Stimulated activated naive CD8-positive, alpha-beta T cell treated with anti-CD3 and anti-CD28 coated beads, Interleukin-15, Interleukin-2, amounts not matched to agents 100 ng/mL and 50 ng/mL, for 24 hours (primary cell): ENCODE results near the gene ATP10D.

Source experiments
- H3K27ac Mint-ChIP-seq: one replicate; pipeline ENCODE4 v1.8.0; 2021; ENCODE audit warnings: mild to moderate bottlenecking, mixed read lengths
- H3K27me3 Mint-ChIP-seq: one replicate; pipeline ENCODE4 v1.8.0; 2021; ENCODE audit warnings: mixed read lengths
- H3K36me3 Mint-ChIP-seq: one replicate; pipeline ENCODE4 v1.8.0; 2021; ENCODE audit warnings: low read depth, mixed read lengths
- H3K4me1 Mint-ChIP-seq: one replicate; pipeline ENCODE4 v1.8.0; 2021; ENCODE audit warnings: low read depth, mixed read lengths
- H3K4me3 Mint-ChIP-seq: one replicate; pipeline ENCODE4 v1.8.0; 2021; ENCODE audit warnings: mild to moderate bottlenecking, mixed read lengths
- H3K9me3 Mint-ChIP-seq: one replicate; pipeline ENCODE4 v1.8.0; 2021; ENCODE audit warnings: mixed read lengths

ATP10D gene

DNA sequence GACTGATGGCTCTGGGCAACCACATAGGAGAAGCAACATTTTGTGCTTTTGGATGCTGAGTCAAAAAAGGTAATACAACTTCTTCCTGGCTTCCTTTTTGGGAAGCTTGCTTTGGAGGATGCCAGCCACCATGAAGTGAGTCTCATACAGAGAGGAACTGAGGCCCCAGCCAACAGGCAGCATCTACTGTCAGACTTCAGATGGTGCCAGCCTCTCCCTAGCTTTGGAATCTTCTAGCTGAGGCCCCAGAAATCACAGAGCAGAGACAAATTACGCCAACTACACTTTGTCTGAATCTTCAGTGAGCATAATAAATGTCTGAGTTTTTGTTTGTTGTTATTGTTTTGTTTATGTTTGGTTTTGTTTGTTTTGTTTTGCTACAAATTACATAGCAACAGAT, 136.1 kb downstream of the ATP10D start:
- Mint-ChIP-seq H3K9me3 (no peaks in the 10 kb centered on the region), H3K4me3 (no peak overlapping the region), H3K27me3 (no peaks in the 10 kb centered on the region), H3K27ac (no peak overlapping the region), H3K4me1 (no peaks in the 10 kb centered on the region), H3K36me3 (no peaks in the 10 kb centered on the region)

DNA sequence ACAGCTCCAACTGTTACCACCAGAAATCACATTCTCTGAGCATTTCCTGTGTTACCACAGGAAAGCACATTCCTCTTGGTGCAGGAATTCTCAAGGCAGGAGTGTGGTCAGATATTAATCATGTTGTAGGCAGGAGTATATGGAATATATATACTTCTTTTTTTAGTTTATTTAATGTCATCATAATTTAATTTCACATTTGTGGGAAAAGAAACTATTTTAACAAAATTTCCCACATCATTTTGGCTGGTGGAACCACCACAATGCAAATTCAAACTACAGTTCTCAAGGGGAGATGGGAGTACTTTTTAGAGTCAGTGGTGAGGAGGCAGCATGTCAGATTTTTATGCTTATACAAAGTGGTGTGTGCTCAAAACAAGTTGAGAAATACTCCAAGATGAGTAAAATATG, 139.0 kb downstream of the ATP10D start:
- no peaks in the 10 kb centered on the region for H3K9me3 Mint-ChIP-seq
- H3K4me3 Mint-ChIP-seq = no peak overlapping the region
- H3K4me1 Mint-ChIP-seq = no peaks in the 10 kb centered on the region
- H3K27me3 Mint-ChIP-seq = no peaks in the 10 kb centered on the region
- no peaks in the 10 kb centered on the region for H3K36me3 Mint-ChIP-seq
- H3K27ac Mint-ChIP-seq = no peak overlapping the region

GRCh38 chr4:47631161-47631560, 146.1 kb downstream of the ATP10D start:
- Mint-ChIP-seq H3K36me3 (no peaks in the 10 kb centered on the region), H3K27ac (no peak overlapping the region), H3K9me3 (no peaks in the 10 kb centered on the region), H3K4me1 (no peaks in the 10 kb centered on the region), H3K4me3 (no peak overlapping the region), H3K27me3 (peaks cover 18% of the 10 kb centered on the region)

GRCh38 chr4:47639531-47639930, 154.5 kb downstream of the ATP10D start:
- H3K27ac Mint-ChIP-seq = no peak overlapping the region
- H3K9me3 Mint-ChIP-seq = peaks cover 11% of the 10 kb centered on the region
- H3K36me3 Mint-ChIP-seq = no peaks in the 10 kb centered on the region
- H3K27me3 Mint-ChIP-seq = peaks cover 16% of the 10 kb centered on the region
- H3K4me3 Mint-ChIP-seq = no peak overlapping the region
- no peaks in the 10 kb centered on the region for H3K4me1 Mint-ChIP-seq

- Mint-ChIP-seq H3K27me3 (peaks cover 6% of the 10 kb centered on the region), H3K36me3 (no peaks in the 10 kb centered on the region), H3K9me3 (peaks cover 11% of the 10 kb centered on the region), H3K27ac (no peak overlapping the region), H3K4me3 (no peak overlapping the region), H3K4me1 (no peaks in the 10 kb centered on the region)
Measured at GRCh38 chr4:47640911-47641310, 155.8 kb downstream of the ATP10D start.

DNA sequence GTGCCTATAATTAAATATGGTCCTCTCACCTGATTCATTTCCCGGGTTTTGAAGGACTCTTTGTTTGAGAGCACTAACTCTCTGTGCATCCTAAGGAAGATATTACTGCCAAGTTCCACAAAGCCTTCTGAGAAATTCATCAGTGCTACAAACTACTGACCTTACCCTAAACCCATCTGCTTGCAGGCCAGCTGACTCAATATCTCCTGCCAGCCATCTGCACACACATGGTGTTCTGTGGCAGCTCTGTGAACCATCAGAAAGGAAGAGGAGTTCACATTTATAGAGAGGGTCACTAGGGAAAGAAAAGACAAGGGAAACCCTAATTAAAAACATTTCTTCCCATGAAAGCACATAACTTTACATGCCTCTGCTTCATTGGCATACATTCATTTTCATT, 156.7 kb downstream of the ATP10D start:
- no peaks in the 10 kb centered on the region for H3K4me1 Mint-ChIP-seq
- H3K9me3 Mint-ChIP-seq = peaks cover 8% of the 10 kb centered on the region
- no peaks in the 10 kb centered on the region for H3K27me3 Mint-ChIP-seq
- H3K4me3 Mint-ChIP-seq = no peak overlapping the region
- no peak overlapping the region for H3K27ac Mint-ChIP-seq
- no peaks in the 10 kb centered on the region for H3K36me3 Mint-ChIP-seq

- Mint-ChIP-seq H3K27me3 (no peaks in the 10 kb centered on the region), H3K4me3 (no peak overlapping the region), H3K36me3 (no peaks in the 10 kb centered on the region), H3K9me3 (peaks cover 2% of the 10 kb centered on the region), H3K27ac (no peak overlapping the region), H3K4me1 (no peaks in the 10 kb centered on the region)
Measured at GRCh38 chr4:47642191-47642830, 157.2 kb downstream of the ATP10D start.
